ENCODE results near the gene LPCAT2. TPM values are rescaled to one million over a fixed set of nuclear protein-coding genes. Genes with fewer than 3 reads are reported as not detected.

LPCAT2 gene
- total and polyA plus RNA-seq, 2 experiments from 2014 or later = 7.8 to 23.8 TPM

DNA sequence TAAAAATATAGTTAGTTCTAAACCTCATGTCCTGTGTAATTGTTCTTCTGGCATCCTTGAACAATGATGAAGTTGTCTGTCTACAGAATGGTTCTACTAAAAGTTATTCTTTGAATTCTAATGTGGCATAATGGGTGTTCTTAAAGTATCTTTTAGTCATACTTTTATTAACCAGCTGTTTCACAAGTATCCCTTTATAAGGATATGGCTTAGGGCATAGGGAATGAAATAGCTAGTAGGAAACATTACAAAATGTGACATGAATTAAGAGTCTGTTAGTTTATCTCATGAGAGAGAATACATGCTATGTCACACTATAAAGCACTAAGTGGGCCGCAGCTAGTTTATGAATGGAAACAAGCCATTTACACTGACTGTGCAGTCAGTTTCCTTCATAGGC, 31.3 kb downstream of the LPCAT2 start (continued):
- TF ChIP-seq REST (IDR thresholded peaks at IDR 0.05; ENCODE audit: unreplicated experiment) (no peak), EZH2phosphoT487 (IDR thresholded peaks at IDR 0.05; ENCODE audit: unreplicated experiment) (no peak), NANOG (IDR thresholded peaks at IDR 0.05; ENCODE audit: borderline replicate concordance) (no peak), STAT1 (IDR thresholded peaks at IDR 0.05; ENCODE audit: unreplicated experiment) (no peak), POLR2AphosphoS5 (IDR thresholded peaks at IDR 0.05; ENCODE audit: low read depth) (no peak)
- TF ChIP-seq, protein P1, sequence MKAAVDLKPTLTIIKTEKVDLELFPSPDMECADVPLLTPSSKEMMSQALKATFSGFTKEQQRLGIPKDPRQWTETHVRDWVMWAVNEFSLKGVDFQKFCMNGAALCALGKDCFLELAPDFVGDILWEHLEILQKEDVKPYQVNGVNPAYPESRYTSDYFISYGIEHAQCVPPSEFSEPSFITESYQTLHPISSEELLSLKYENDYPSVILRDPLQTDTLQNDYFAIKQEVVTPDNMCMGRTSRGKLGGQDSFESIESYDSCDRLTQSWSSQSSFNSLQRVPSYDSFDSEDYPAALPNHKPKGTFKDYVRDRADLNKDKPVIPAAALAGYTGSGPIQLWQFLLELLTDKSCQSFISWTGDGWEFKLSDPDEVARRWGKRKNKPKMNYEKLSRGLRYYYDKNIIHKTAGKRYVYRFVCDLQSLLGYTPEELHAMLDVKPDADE (IDR thresholded peaks at IDR 0.05) = no peak

DNA sequence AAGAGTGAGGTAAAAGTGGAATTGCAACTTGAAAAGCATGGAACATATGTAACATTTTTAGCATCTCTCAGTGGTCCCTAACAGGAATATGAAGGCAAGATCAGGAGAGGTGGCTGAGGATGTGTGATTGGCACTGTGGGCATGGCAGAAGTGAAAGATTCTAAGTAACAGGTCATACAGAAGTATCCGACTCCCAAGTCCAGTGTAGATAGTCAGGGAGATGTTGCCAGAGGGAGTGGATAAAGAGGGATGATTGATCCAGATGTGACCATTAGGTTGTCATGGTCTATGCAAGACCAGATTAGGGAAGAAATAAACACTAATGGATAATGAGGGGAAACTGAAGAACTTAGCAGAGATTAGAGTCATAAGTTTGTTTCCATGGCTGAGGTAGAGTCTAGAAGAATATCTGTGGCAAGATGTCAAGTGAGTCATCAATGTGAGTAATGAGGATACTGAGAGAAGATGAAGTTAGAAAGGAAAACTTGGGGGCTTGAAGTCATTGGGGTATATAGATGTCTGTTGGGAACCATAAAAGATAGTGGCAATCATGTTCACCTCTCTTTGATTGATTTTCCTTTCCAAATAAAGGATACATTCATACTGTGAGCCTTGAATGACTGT, 33.7 kb downstream of the LPCAT2 start:
- Mint-ChIP-seq H3K9me3 (no peaks in the 10 kb centered on the region), H3K27ac (no peak overlapping the region), H3K4me1 (peaks cover 5% of the 10 kb centered on the region), H3K27me3 (ENCODE audit: insufficient read depth, low read depth, poor library complexity) (no peaks in the 10 kb centered on the region), H3K4me3 (no peak overlapping the region), H3K36me3 (ENCODE audit: low read depth) (no peaks in the 10 kb centered on the region)
- no peak overlapping the region for H3K4me2 ChIP-seq
- H4K20me1 ChIP-seq (replicated peaks; ENCODE audit: insufficient read depth) = no peaks in the 10 kb centered on the region
- H3K4me1 ChIP-seq (ENCODE audit: insufficient read depth) = 0 out of 2 replicates have a peak, but pooled peaks cover 5% of the 10 kb centered on the region
- no peaks in the 10 kb centered on the region for H3K36me3 ChIP-seq (ENCODE audit: insufficient read depth)
- H3K27me3 ChIP-seq (ENCODE audit: insufficient read depth) = no peaks in the 10 kb centered on the region
- H3F3A ChIP-seq (replicated peaks; ENCODE audit: low read depth) = no peaks in the 10 kb centered on the region
- DNase-seq (ENCODE audit: low spot score) (no peak), ATAC-seq (no peak)
- H2AFZ ChIP-seq = no peak overlapping the region
- H3K9me2 ChIP-seq (ENCODE audit: insufficient read depth) = no peaks in the 10 kb centered on the region
- H3K27ac ChIP-seq (ENCODE audit: low read depth) = no peak overlapping the region
- no peaks in the 10 kb centered on the region for H3K79me2 ChIP-seq (replicated peaks; ENCODE audit: insufficient read depth)
- H3K4me3 ChIP-seq = no peak overlapping the region
- TF ChIP-seq, protein P1 (IDR thresholded peaks at IDR 0.05) = no peak
- TF ChIP-seq ZNF114 (CRISPR knock-in tag; IDR thresholded peaks at IDR 0.05) (no peak), NANOG (IDR thresholded peaks at IDR 0.05; ENCODE audit: borderline replicate concordance) (no peak), CREB1 (CRISPR knock-in tag; IDR thresholded peaks at IDR 0.05; ENCODE audit: low read depth) (no peak), POLR2AphosphoS5 (IDR thresholded peaks at IDR 0.05; ENCODE audit: low read depth) (no peak), ZNF331 (CRISPR knock-in tag; IDR thresholded peaks at IDR 0.05; ENCODE audit: low read depth) (no peak), STAT1 (IDR thresholded peaks at IDR 0.05; ENCODE audit: unreplicated experiment) (no peak)
- TF ChIP-seq, protein P2, sequence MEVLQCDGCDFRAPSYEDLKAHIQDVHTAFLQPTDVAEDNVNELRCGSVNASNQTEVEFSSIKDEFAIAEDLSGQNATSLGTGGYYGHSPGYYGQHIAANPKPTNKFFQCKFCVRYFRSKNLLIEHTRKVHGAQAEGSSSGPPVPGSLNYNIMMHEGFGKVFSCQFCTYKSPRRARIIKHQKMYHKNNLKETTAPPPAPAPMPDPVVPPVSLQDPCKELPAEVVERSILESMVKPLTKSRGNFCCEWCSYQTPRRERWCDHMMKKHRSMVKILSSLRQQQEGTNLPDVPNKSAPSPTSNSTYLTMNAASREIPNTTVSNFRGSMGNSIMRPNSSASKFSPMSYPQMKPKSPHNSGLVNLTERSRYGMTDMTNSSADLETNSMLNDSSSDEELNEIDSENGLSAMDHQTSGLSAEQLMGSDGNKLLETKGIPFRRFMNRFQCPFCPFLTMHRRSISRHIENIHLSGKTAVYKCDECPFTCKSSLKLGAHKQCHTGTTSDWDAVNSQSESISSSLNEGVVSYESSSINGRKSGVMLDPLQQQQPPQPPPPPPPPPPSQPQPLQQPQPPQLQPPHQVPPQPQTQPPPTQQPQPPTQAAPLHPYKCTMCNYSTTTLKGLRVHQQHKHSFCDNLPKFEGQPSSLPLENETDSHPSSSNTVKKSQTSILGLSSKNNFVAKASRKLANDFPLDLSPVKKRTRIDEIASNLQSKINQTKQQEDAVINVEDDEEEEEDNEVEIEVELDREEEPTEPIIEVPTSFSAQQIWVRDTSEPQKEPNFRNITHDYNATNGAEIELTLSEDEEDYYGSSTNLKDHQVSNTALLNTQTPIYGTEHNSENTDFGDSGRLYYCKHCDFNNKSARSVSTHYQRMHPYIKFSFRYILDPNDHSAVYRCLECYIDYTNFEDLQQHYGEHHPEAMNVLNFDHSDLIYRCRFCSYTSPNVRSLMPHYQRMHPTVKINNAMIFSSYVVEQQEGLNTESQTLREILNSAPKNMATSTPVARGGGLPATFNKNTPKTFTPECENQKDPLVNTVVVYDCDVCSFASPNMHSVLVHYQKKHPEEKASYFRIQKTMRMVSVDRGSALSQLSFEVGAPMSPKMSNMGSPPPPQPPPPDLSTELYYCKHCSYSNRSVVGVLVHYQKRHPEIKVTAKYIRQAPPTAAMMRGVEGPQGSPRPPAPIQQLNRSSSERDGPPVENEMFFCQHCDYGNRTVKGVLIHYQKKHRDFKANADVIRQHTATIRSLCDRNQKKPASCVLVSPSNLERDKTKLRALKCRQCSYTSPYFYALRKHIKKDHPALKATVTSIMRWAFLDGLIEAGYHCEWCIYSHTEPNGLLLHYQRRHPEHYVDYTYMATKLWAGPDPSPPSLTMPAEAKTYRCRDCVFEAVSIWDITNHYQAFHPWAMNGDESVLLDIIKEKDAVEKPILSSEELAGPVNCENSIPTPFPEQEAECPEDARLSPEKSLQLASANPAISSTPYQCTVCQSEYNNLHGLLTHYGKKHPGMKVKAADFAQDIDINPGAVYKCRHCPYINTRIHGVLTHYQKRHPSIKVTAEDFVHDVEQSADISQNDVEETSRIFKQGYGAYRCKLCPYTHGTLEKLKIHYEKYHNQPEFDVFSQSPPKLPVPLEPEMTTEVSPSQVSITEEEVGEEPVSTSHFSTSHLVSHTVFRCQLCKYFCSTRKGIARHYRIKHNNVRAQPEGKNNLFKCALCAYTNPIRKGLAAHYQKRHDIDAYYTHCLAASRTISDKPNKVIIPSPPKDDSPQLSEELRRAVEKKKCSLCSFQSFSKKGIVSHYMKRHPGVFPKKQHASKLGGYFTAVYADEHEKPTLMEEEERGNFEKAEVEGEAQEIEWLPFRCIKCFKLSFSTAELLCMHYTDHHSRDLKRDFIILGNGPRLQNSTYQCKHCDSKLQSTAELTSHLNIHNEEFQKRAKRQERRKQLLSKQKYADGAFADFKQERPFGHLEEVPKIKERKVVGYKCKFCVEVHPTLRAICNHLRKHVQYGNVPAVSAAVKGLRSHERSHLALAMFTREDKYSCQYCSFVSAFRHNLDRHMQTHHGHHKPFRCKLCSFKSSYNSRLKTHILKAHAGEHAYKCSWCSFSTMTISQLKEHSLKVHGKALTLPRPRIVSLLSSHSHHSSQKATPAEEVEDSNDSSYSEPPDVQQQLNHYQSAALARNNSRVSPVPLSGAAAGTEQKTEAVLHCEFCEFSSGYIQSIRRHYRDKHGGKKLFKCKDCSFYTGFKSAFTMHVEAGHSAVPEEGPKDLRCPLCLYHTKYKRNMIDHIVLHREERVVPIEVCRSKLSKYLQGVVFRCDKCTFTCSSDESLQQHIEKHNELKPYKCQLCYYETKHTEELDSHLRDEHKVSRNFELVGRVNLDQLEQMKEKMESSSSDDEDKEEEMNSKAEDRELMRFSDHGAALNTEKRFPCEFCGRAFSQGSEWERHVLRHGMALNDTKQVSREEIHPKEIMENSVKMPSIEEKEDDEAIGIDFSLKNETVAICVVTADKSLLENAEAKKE (CRISPR knock-in tag; IDR thresholded peaks at IDR 0.05) = no peak
